GM23338 (cell line): ENCODE data around the gene FBXO9. TPM values are rescaled to one million over a fixed set of nuclear protein-coding genes. Genes with fewer than 3 reads are reported as not detected.
"Not testable (repeated sequence)": the region's sequence is repeated elsewhere in the genome, so short reads cannot be mapped to it uniquely, and the experiment has no call there.

Experiments
- ATAC-seq: fragments of 200-7000 bp; cut with Tn5 transposase; 3 replicates; pipeline ENCODE4 v1.9.1; 2020
- DNase-seq: peaks from one replicate; pipeline ENCODE4 v3.0.0-alpha.2; 2015; ENCODE audit warnings: low spot score
- H2AFZ ChIP-seq: fragments of 200-600 bp; sonication (generic); 2 replicates; pipeline ENCODE4 v1.8.0; 2016; ENCODE audit warnings: antibody characterized with exemption, mild to moderate bottlenecking, moderate library complexity
- H3F3A ChIP-seq: fragments of 200-600 bp; sonication (generic); replicated peaks from 2 replicates; pipeline ENCODE4 v1.8.0; 2017; ENCODE audit warnings: antibody characterized with exemption, mixed run types, low read depth
- H3K27ac ChIP-seq: fragments of 200-600 bp; sonication (generic); 2 replicates; pipeline ENCODE4 v1.6.1; 2016; ENCODE audit warnings: low read depth
- H3K27me3 ChIP-seq: fragments of 200-600 bp; sonication (generic); 2 replicates; pipeline ENCODE4 v1.8.0; 2016; ENCODE audit warnings: mild to moderate bottlenecking, mixed run types, moderate library complexity; ENCODE audit not compliant: insufficient read depth
- H3K36me3 ChIP-seq: fragments of 200-600 bp; sonication (generic); 2 replicates; pipeline ENCODE4 v1.8.0; 2016; ENCODE audit warnings: mild to moderate bottlenecking; ENCODE audit not compliant: insufficient read depth
- H3K4me1 ChIP-seq: fragments of 200-600 bp; sonication (generic); 2 replicates; pipeline ENCODE4 v1.8.0; 2016; ENCODE audit warnings: mild to moderate bottlenecking, moderate library complexity; ENCODE audit not compliant: insufficient read depth
- H3K4me2 ChIP-seq: fragments of 200-600 bp; sonication (generic); 2 replicates; pipeline ENCODE4 v1.7.1; 2017; ENCODE audit warnings: mixed run types
- H3K4me3 ChIP-seq: fragments of 200-600 bp; sonication (generic); 2 replicates; pipeline ENCODE4 v1.6.1; 2016; ENCODE audit warnings: mixed run types
- H3K79me2 ChIP-seq: fragments of 200-600 bp; sonication (generic); replicated peaks from 2 replicates; pipeline ENCODE4 v1.8.0; 2017; ENCODE audit warnings: mild to moderate bottlenecking; ENCODE audit not compliant: insufficient read depth
- H3K9me2 ChIP-seq: fragments of 200-600 bp; sonication (generic); 2 replicates; pipeline ENCODE4 v1.8.0; 2017; ENCODE audit not compliant: insufficient read depth
- H4K20me1 ChIP-seq: fragments of 200-600 bp; sonication (generic); replicated peaks from 2 replicates; pipeline ENCODE4 v1.8.0; 2017; ENCODE audit warnings: mild to moderate bottlenecking; ENCODE audit not compliant: insufficient read depth
- H3K27ac Mint-ChIP-seq: 2 replicates; pipeline ENCODE4 v1.8.0; 2020; ENCODE audit warnings: inconsistent platforms, mild to moderate bottlenecking, moderate library complexity, mixed read lengths
- H3K27me3 Mint-ChIP-seq: 3 replicates; pipeline ENCODE4 v1.8.0; 2022; ENCODE audit warnings: low read depth, mild to moderate bottlenecking, moderate library complexity, mixed read lengths, inconsistent platforms; ENCODE audit not compliant: insufficient read depth, poor library complexity
- H3K36me3 Mint-ChIP-seq: 3 replicates; pipeline ENCODE4 v1.8.0; 2021; ENCODE audit warnings: low read depth, mild to moderate bottlenecking, inconsistent platforms, moderate library complexity, mixed read lengths
- H3K4me1 Mint-ChIP-seq: 3 replicates; pipeline ENCODE4 v1.8.0; 2020; ENCODE audit warnings: mild to moderate bottlenecking, inconsistent platforms, mixed read lengths
- H3K4me3 Mint-ChIP-seq: 3 replicates; pipeline ENCODE4 v1.8.0; 2021; ENCODE audit warnings: moderate library complexity, mild to moderate bottlenecking, inconsistent platforms, mixed read lengths
- H3K9me3 Mint-ChIP-seq: 3 replicates; pipeline ENCODE4 v1.8.0; 2020; ENCODE audit warnings: moderate library complexity, mild to moderate bottlenecking, inconsistent platforms, mixed read lengths
- EZH2 ChIP-seq: fragments of 200-600 bp; sonication (generic); IDR thresholded peaks from one replicate; pipeline ENCODE4 v1.8.0; 2017; ENCODE audit warnings: antibody characterized with exemption, mild to moderate bottlenecking, low read depth; ENCODE audit not compliant: unreplicated experiment
- JUNB ChIP-seq: IDR thresholded peaks from one replicate; pipeline ENCODE4 v1.6.1; 2016; ENCODE audit warnings: antibody characterized with exemption; ENCODE audit not compliant: unreplicated experiment
- NANOG ChIP-seq: IDR thresholded peaks from 2 replicates; pipeline ENCODE4 v1.6.1; 2016; ENCODE audit warnings: antibody characterized with exemption, borderline replicate concordance
- STAT1 ChIP-seq: IDR thresholded peaks from one replicate; pipeline ENCODE4 v1.6.1; 2016; ENCODE audit warnings: antibody characterized with exemption; ENCODE audit not compliant: unreplicated experiment
- ZNF114 ChIP-seq: fragments of 250-450 bp; sonication (Bioruptor Pico); IDR thresholded peaks from 2 replicates; pipeline ENCODE4 v1.5.0; 2020; ENCODE audit warnings: mild to moderate bottlenecking, moderate library complexity
- ZNF331 ChIP-seq: fragments of 250-450 bp; sonication (Bioruptor Pico); IDR thresholded peaks from 2 replicates; pipeline ENCODE4 v1.5.0; 2020; ENCODE audit warnings: low read depth, mild to moderate bottlenecking, moderate library complexity
- polyA plus RNA-seq: library from polyadenylated mRNA; unstranded; fragments of >200 nt; fragmentation: Nextera tagmentation; extraction: Ambion mirVana; gene quantifications from 2 replicates; pipeline ENCODE4 v1.2.1, GENCODE V29; 2016
- total RNA-seq: library from RNA; depleted of rRNA; stranded (reverse); fragments of >200 nt; shearing (Covaris generic); gene quantifications from 2 replicates; pipeline ENCODE4 v1.2.3, GENCODE V29; 2014
- TF ChIP-seq, protein P1 (sequence below): IDR thresholded peaks from 2 replicates; pipeline ENCODE4 v1.6.1; 2016; ENCODE audit warnings: antibody characterized with exemption
- TF ChIP-seq, protein P2 (sequence below): IDR thresholded peaks from one replicate; pipeline ENCODE4 v1.6.1; 2018; ENCODE audit warnings: antibody characterized with exemption; ENCODE audit not compliant: unreplicated experiment

The FBXO9 gene
- total and polyA plus RNA-seq, 2 experiments from 2014 or later, result 29.8 to 32.8 TPM

DNA sequence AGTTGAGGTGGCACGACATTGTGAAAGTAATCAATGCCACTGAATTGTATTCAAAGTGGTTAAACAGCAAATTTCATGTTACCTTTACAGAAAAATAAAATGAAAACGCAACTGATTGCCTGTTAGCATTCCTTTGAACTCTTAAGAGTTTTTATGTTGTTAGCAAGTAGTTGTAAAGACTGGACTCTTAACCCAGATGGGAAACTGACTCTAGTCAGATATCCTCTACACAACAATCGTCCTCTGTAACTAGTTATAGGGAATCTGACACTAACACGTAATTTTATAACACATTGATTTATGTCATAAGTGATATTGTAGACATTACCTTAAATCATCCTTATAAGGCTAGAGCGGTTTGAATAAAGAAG lies 3.0 kb upstream of the FBXO9 start:
- no peaks in the 10 kb centered on the region for H3K9me3 Mint-ChIP-seq
- H3F3A ChIP-seq, result no peaks in the 10 kb centered on the region
- H3K27ac ChIP-seq, result no peak overlapping the region
- H3K27me3 Mint-ChIP-seq, result peaks cover 9% of the 10 kb centered on the region
- peaks cover 7% of the 10 kb centered on the region; the same call in 1 of the 2 replicates for H4K20me1 ChIP-seq
- no peak overlapping the region for H3K27ac Mint-ChIP-seq
- H3K36me3 Mint-ChIP-seq, result no peaks in the 10 kb centered on the region
- H3K9me2 ChIP-seq, result no peaks in the 10 kb centered on the region
- peaks cover 43% of the 10 kb centered on the region for H3K79me2 ChIP-seq
- no peak for DNase-seq
- peaks cover 19% of the 10 kb centered on the region for H3K4me1 ChIP-seq
- H3K4me3 ChIP-seq, result peak overlapping the region; percentile 64
- H3K4me3 Mint-ChIP-seq, result peak overlapping the region; percentile 94
- H3K4me2 ChIP-seq, result peak overlapping the region; percentile 80
- ATAC-seq, result no peak
- no peak for TF ChIP-seq EZH2
- H2AFZ ChIP-seq, result peak overlapping the region; percentile 76; the same call in 1 of the 2 replicates
- peaks cover 34% of the 10 kb centered on the region for H3K4me1 Mint-ChIP-seq
- no peaks in the 10 kb centered on the region for H3K27me3 ChIP-seq
- H3K36me3 ChIP-seq, result no peaks in the 10 kb centered on the region

DNA sequence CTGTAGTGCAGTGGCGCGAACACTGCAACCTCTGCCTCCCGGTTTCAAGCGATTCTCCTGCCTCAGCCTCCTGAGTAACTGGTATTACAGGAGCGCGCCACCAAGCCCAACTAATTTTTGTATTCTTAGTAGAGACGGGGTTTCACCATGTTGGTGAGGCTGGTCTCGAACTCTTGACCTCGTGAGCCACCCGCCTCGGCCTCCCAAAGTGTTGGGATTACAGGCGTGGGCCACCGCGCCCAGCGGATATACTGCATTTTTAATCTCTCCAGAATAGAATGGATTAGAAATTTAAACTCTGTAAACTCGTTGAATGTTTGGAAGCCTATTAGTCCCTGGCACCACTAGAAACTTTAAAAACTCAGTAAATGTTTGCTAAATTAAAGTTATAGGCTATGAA lies 949 bp upstream of the FBXO9 start:
- H2AFZ ChIP-seq, result peak overlapping the region; percentile 57; the same call in 1 of the 2 replicates
- not testable (repeated sequence) for H3K27ac Mint-ChIP-seq

DNA sequence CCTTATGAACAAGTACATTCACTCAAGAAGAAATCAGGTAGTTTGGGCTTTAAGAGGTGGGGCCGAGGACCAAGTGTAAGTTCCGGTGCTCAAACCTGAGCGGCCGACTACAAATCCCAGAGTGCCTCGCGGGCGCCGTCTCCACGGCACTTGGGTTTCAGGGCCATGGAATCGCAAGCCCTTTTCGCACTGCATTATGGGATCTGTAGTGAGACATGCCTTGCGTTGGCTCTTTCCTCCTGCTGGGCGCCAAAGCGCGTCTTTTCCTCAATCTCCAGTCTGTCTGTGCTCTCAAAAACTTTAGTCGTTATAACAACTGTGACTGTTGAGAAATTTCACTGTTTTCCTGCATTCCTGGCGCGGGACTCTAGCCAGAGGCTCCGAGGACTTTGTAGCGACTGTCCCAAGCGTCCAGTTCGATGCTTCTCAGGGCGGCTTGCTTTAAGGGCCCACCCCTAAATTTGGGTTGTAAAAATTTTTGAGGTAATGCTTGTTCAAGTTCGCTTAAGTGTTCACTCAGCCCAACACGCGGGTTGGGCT lies 408 bp upstream of the FBXO9 start:
- Mint-ChIP-seq H3K4me3 (peak overlapping the region; percentile 99), H3K4me1 (peaks cover 22% of the 10 kb centered on the region), H3K27ac (peak overlapping the region; percentile 98)
- TF ChIP-seq ZNF331 (CRISPR knock-in tag) (no peak), NANOG (no peak), ZNF114 (CRISPR knock-in tag) (no peak), STAT1 (no peak), JUNB (no peak)
- TF ChIP-seq, protein P1, sequence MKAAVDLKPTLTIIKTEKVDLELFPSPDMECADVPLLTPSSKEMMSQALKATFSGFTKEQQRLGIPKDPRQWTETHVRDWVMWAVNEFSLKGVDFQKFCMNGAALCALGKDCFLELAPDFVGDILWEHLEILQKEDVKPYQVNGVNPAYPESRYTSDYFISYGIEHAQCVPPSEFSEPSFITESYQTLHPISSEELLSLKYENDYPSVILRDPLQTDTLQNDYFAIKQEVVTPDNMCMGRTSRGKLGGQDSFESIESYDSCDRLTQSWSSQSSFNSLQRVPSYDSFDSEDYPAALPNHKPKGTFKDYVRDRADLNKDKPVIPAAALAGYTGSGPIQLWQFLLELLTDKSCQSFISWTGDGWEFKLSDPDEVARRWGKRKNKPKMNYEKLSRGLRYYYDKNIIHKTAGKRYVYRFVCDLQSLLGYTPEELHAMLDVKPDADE, result peak; percentile 83
- TF ChIP-seq, protein P2, sequence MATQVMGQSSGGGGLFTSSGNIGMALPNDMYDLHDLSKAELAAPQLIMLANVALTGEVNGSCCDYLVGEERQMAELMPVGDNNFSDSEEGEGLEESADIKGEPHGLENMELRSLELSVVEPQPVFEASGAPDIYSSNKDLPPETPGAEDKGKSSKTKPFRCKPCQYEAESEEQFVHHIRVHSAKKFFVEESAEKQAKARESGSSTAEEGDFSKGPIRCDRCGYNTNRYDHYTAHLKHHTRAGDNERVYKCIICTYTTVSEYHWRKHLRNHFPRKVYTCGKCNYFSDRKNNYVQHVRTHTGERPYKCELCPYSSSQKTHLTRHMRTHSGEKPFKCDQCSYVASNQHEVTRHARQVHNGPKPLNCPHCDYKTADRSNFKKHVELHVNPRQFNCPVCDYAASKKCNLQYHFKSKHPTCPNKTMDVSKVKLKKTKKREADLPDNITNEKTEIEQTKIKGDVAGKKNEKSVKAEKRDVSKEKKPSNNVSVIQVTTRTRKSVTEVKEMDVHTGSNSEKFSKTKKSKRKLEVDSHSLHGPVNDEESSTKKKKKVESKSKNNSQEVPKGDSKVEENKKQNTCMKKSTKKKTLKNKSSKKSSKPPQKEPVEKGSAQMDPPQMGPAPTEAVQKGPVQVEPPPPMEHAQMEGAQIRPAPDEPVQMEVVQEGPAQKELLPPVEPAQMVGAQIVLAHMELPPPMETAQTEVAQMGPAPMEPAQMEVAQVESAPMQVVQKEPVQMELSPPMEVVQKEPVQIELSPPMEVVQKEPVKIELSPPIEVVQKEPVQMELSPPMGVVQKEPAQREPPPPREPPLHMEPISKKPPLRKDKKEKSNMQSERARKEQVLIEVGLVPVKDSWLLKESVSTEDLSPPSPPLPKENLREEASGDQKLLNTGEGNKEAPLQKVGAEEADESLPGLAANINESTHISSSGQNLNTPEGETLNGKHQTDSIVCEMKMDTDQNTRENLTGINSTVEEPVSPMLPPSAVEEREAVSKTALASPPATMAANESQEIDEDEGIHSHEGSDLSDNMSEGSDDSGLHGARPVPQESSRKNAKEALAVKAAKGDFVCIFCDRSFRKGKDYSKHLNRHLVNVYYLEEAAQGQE, result no peak

More for the DNA sequence above, 949 bp upstream of the FBXO9 start:
- not testable (repeated sequence) for ATAC-seq, H3K9me3 Mint-ChIP-seq, H3K27me3 ChIP-seq, H3K4me3 ChIP-seq, H3K36me3 Mint-ChIP-seq, H3K27ac ChIP-seq, H3K36me3 ChIP-seq, H3K27me3 Mint-ChIP-seq, H4K20me1 ChIP-seq, DNase-seq, H3K9me2 ChIP-seq, H3K4me2 ChIP-seq, H3F3A ChIP-seq
- Mint-ChIP-seq H3K4me1 (peaks cover 28% of the 10 kb centered on the region), H3K4me3 (peak overlapping the region; percentile 99)
- Histone ChIP-seq H3K79me2 (peaks cover 32% of the 10 kb centered on the region), H3K4me1 (peaks cover 19% of the 10 kb centered on the region)

More for the DNA sequence above, 408 bp upstream of the FBXO9 start:
- peak overlapping the region; percentile 79 for H3K4me2 ChIP-seq
- H2AFZ ChIP-seq, result peak overlapping the region; percentile 98
- no peaks in the 10 kb centered on the region for H3K27me3 ChIP-seq
- no peak overlapping the region for H3K27ac ChIP-seq
- peak overlapping the region; percentile 78 for H3K4me3 ChIP-seq
- peak; percentile 60 for ATAC-seq
- H3K79me2 ChIP-seq, result peaks cover 27% of the 10 kb centered on the region
- no peaks in the 10 kb centered on the region for H3F3A ChIP-seq
- H3K4me1 ChIP-seq, result peaks cover 19% of the 10 kb centered on the region
- Mint-ChIP-seq H3K9me3 (no peaks in the 10 kb centered on the region), H3K36me3 (no peaks in the 10 kb centered on the region), H3K27me3 (peaks cover 8% of the 10 kb centered on the region)
- no peaks in the 10 kb centered on the region for H3K9me2 ChIP-seq
- H4K20me1 ChIP-seq, result peaks cover 4% of the 10 kb centered on the region
- H3K36me3 ChIP-seq, result no peaks in the 10 kb centered on the region
- peak; percentile 99 for DNase-seq
